ENCODE data around the gene OR13C2. TPM values are rescaled to one million over a fixed set of nuclear protein-coding genes. Genes with fewer than 3 reads are reported as not detected.

The OR13C2 gene
- total RNA-seq, 2 experiments from 2014 or later = not detected

- H3K36me3 ChIP-seq (ENCODE audit: insufficient read depth, low read length) = no peaks in the 10 kb centered on the region
- no peak overlapping the region for H3K4me2 ChIP-seq (ENCODE audit: low read length)
- intact Hi-C loops (cut with micrococcal nuclease; ENCODE audit: unreplicated experiment) = no loop called here
- TF ChIP-seq CTCF (conservative IDR thresholded peaks at IDR 0.05; ENCODE audit: low read length) (no peak), EZH2phosphoT487 (IDR thresholded peaks at IDR 0.05; ENCODE audit: borderline replicate concordance, low read depth, low read length) (no peak)
- DNase-seq (ENCODE audit: low spot score) = peak; percentile 6
- CTCF ChIA-PET (ENCODE audit: unreplicated experiment) = no interaction called here
- no peak overlapping the region for H2AFZ ChIP-seq (ENCODE audit: low read length)
- no peaks in the 10 kb centered on the region for H3K9me3 ChIP-seq (ENCODE audit: low read length)
- no TSS peak for BruUV-seq (replicated peaks)
- H3K27ac ChIP-seq (ENCODE audit: low read depth, low read length, poor library complexity, severe bottlenecking) = no peak overlapping the region
- no peak overlapping the region for H3K4me3 ChIP-seq (ENCODE audit: low read depth, low read length, poor library complexity, severe bottlenecking)
- POLR2A ChIA-PET = no interaction called here
- no peaks in the 10 kb centered on the region for H3K79me2 ChIP-seq (ENCODE audit: insufficient read depth, low read depth, low read length)
- no peaks in the 10 kb centered on the region for H4K20me1 ChIP-seq (ENCODE audit: insufficient read depth, low read length)
- H3K9me2 ChIP-seq (ENCODE audit: insufficient read depth, low read length) = no peaks in the 10 kb centered on the region
- H3K4me1 ChIP-seq (ENCODE audit: insufficient read depth, low read length, poor library complexity, severe bottlenecking) = no peaks in the 10 kb centered on the region
Observed at GRCh38 chr9:104556830-104557634, 48.4 kb downstream of the OR13C2 start.

DNA sequence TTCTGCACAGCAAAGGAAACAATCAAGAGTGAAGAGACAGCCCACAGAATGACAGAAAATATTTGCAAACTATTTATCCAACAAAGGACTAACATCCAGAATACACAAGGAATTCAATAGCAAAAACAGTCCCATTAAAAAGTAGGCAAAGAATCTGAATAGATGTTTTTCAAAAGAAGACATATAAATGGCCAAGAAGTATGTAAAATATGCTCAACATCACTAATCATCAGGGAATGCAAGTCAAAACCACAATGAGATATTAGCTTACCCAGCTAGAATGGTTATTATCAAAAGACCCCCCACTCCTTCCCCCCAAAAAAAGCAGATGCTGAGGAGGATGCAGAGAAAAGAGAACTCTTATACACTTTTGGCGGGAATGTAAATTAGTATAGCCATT lies 49.9 kb downstream of the OR13C2 start:
- Histone ChIP-seq H3K79me2 (ENCODE audit: insufficient read depth, low read depth, low read length) (no peaks in the 10 kb centered on the region), H3K4me1 (ENCODE audit: insufficient read depth, low read length, poor library complexity, severe bottlenecking) (no peaks in the 10 kb centered on the region), H3K9me3 (ENCODE audit: low read length) (no peaks in the 10 kb centered on the region), H3K4me3 (ENCODE audit: low read depth, low read length, poor library complexity, severe bottlenecking) (no peak overlapping the region), H3K9me2 (ENCODE audit: insufficient read depth, low read length) (no peaks in the 10 kb centered on the region), H3K4me2 (ENCODE audit: low read length) (no peak overlapping the region), H2AFZ (ENCODE audit: low read length) (no peak overlapping the region), H4K20me1 (ENCODE audit: insufficient read depth, low read length) (no peaks in the 10 kb centered on the region), H3K36me3 (ENCODE audit: insufficient read depth, low read length) (no peaks in the 10 kb centered on the region), H3K27ac (ENCODE audit: low read depth, low read length, poor library complexity, severe bottlenecking) (no peak overlapping the region)
- CTCF ChIA-PET (ENCODE audit: unreplicated experiment) = no interaction called here
- POLR2A ChIA-PET = no interaction called here
- DNase-seq (ENCODE audit: low spot score) = no peak
- intact Hi-C loops (cut with micrococcal nuclease; ENCODE audit: unreplicated experiment) = no loop called here
- no TSS peak for BruUV-seq (replicated peaks)
- TF ChIP-seq EZH2phosphoT487 (IDR thresholded peaks at IDR 0.05; ENCODE audit: borderline replicate concordance, low read depth, low read length) (no peak), CTCF (conservative IDR thresholded peaks at IDR 0.05; ENCODE audit: low read length) (no peak)

Other genes starting within 250 kb of the OR13C2 start
- gene OR13F1, start 101.4 kb downstream of the OR13C2 start, total RNA-seq (2014; rRNA removed; shearing (Covaris generic)) = not detected in 2 replicates
- not detected in 2 replicates for gene OR13F1, start 101.4 kb downstream of the OR13C2 start, total RNA-seq (2022)
- gene OR13C4, start 78.4 kb downstream of the OR13C2 start, total RNA-seq (2014; rRNA removed; shearing (Covaris generic)) = not detected in 2 replicates
- gene OR13C4, start 78.4 kb downstream of the OR13C2 start, total RNA-seq (2022) = not detected in 2 replicates
- not detected in 2 replicates for gene OR13C3, start 68.8 kb downstream of the OR13C2 start, total RNA-seq (2014; rRNA removed; shearing (Covaris generic))
- not detected in 2 replicates for gene OR13C3, start 68.8 kb downstream of the OR13C2 start, total RNA-seq (2022)
- gene OR13C8, start 36.5 kb downstream of the OR13C2 start, total RNA-seq (2014; rRNA removed; shearing (Covaris generic)) = not detected in 2 replicates
- not detected in 2 replicates for gene OR13C8, start 36.5 kb downstream of the OR13C2 start, total RNA-seq (2022)
- gene OR13C5, start 6.2 kb downstream of the OR13C2 start, total RNA-seq (2014; rRNA removed; shearing (Covaris generic)) = not detected in 2 replicates
- not detected in 2 replicates for gene OR13C5, start 6.2 kb downstream of the OR13C2 start, total RNA-seq (2022)
- gene OR13C9, start 12.6 kb upstream of the OR13C2 start, total RNA-seq (2014; rRNA removed; shearing (Covaris generic)) = not detected in 2 replicates
- not detected in 2 replicates for gene OR13C9, start 12.6 kb upstream of the OR13C2 start, total RNA-seq (2022)
- gene OR13D1, start 88.9 kb upstream of the OR13C2 start, total RNA-seq (2014; rRNA removed; shearing (Covaris generic)) = not detected in 2 replicates
- not detected in 2 replicates for gene OR13D1, start 88.9 kb upstream of the OR13C2 start, total RNA-seq (2022)
- gene NIPSNAP3A, start 142.1 kb upstream of the OR13C2 start, total RNA-seq (2014; rRNA removed; shearing (Covaris generic)) = 20.2 and 25.2 TPM in 2 replicates
- gene NIPSNAP3A, start 142.1 kb upstream of the OR13C2 start, total RNA-seq (2022) = 24.3 and 25.2 TPM in 2 replicates
- 0.28 and 0.31 TPM in 2 replicates for gene NIPSNAP3B, start 158.5 kb upstream of the OR13C2 start, total RNA-seq (2014; rRNA removed; shearing (Covaris generic))
- 0.52 and 1.1 TPM in 2 replicates for gene NIPSNAP3B, start 158.5 kb upstream of the OR13C2 start, total RNA-seq (2022)

Data from OCI-LY7 (cell line).